Fibroblast of lung (primary cell): Measurements from ENCODE around the gene LY6G6C. TPM values are rescaled to one million over a fixed set of nuclear protein-coding genes. Genes with fewer than 3 reads are reported as not detected.
A peak's percentile ranks its signal among the peaks of the same experiment; 100 is the strongest.

Source experiments
- DNase-seq, 2 donors: peaks; one replicate each; pipeline versions ENCODE4 v3.0.0 to v3.0.0-alpha.2; 2010; ENCODE audit warnings: low read depth in 2 of 2
- H2AFZ ChIP-seq: 2 replicates; pipeline ENCODE4 v1.5.1; 2012; ENCODE audit warnings: low read length, control low read depth, inconsistent platforms
- H3K27ac ChIP-seq: 2 replicates; pipeline ENCODE4 v1.5.1; 2011; ENCODE audit warnings: low read length, control low read depth; ENCODE audit not compliant: insufficient read depth
- H3K27me3 ChIP-seq: 2 replicates; pipeline ENCODE4 v1.5.1; 2011; ENCODE audit warnings: mild to moderate bottlenecking, low read length; ENCODE audit not compliant: control insufficient read depth, insufficient read depth
- H3K36me3 ChIP-seq: 2 replicates; pipeline ENCODE4 v1.5.1; 2011; ENCODE audit warnings: low read length; ENCODE audit not compliant: control insufficient read depth, insufficient read depth
- H3K4me1 ChIP-seq: 2 replicates; pipeline ENCODE4 v1.5.1; 2011; ENCODE audit warnings: low read length; ENCODE audit not compliant: control insufficient read depth, insufficient read depth; ENCODE audit errors: extremely low read depth
- H3K4me2 ChIP-seq: 2 replicates; pipeline ENCODE4 v1.5.1; 2011; ENCODE audit warnings: low read length, control low read depth; ENCODE audit not compliant: insufficient read depth; ENCODE audit errors: extremely low read depth
- H3K4me3 ChIP-seq, 4 experiments: fragments of 200-600 bp in 1 of 4; sonication (generic) in 1 of 4; replicated peaks in 1 of 4; 2 replicates each; pipeline ENCODE4 v1.5.1; 2011 to 2016; ENCODE audit warnings: low read length in 4 of 4, low read depth in 3 of 4, mild to moderate bottlenecking in 3 of 4, control low read depth in 2 of 4, inconsistent platforms in 1 of 4, mixed read lengths in 1 of 4; ENCODE audit not compliant: insufficient read depth in 1 of 4; ENCODE audit errors: control extremely low read depth in 1 of 4
- H3K79me2 ChIP-seq: 2 replicates; pipeline ENCODE4 v1.5.1; 2012; ENCODE audit warnings: mild to moderate bottlenecking, low read length, inconsistent platforms; ENCODE audit not compliant: control insufficient read depth, insufficient read depth
- H3K9ac ChIP-seq: 2 replicates; pipeline ENCODE4 v1.5.1; 2011; ENCODE audit warnings: mild to moderate bottlenecking, low read length, control low read depth; ENCODE audit not compliant: insufficient read depth
- H3K9me3 ChIP-seq: 2 replicates; pipeline ENCODE4 v1.5.1; 2012; ENCODE audit warnings: low read depth, low read length; ENCODE audit not compliant: control insufficient read depth, insufficient read depth
- H4K20me1 ChIP-seq: 2 replicates; pipeline ENCODE4 v1.5.1; 2011; ENCODE audit warnings: low read length; ENCODE audit not compliant: control insufficient read depth, insufficient read depth; ENCODE audit errors: extremely low read depth
- EZH2 ChIP-seq: IDR thresholded peaks from 2 replicates; pipeline ENCODE4 v1.5.1; 2012; ENCODE audit warnings: low read length, control low read depth, mild to moderate bottlenecking; ENCODE audit errors: missing control alignments
- polyA plus RNA-seq, 2 donors: library from polyadenylated mRNA; depleted of rRNA in 1 of 2; stranded (reverse) in 1 of 2; unstranded in 1 of 2; fragments of >200 nt; gene quantifications; 2 replicates each; pipeline ENCODE4 v1.2.1, GENCODE V29; 2011 to 2012; ENCODE audit warnings: missing spikeins in 1 of 2
- total RNA-seq: library from RNA; depleted of rRNA; stranded (reverse); fragments of >200 nt; gene quantifications from 2 replicates; pipeline ENCODE4 v1.2.1, GENCODE V29; 2014
- TF ChIP-seq, protein P1 (sequence below), 2 donors: IDR thresholded peaks in 1 of 2; conservative IDR thresholded peaks in 1 of 2; 1 replicate in 1 of 2; 2 replicates in 1 of 2; pipeline ENCODE4 v1.5.1; 2011 to 2012; ENCODE audit warnings: low read length in 2 of 2, control low read depth in 1 of 2, inconsistent platforms in 1 of 2, low read depth in 1 of 2, mild to moderate bottlenecking in 1 of 2

The LY6G6C gene
- total and polyA plus RNA-seq, 2 donors (not counting 1 experiment from before 2014, with no cell fraction given) = not detected

GRCh38 chr6:31683591-31683990, 38.0 kb downstream of the LY6G6C start:
- Histone ChIP-seq H3K4me2 (no peak overlapping the region), H3K4me3 (no peak overlapping the region), H3K4me1 (peaks cover 12% of the 10 kb centered on the region), H3K9me3 (no peaks in the 10 kb centered on the region), H3K27ac (no peak overlapping the region), H2AFZ (no peak overlapping the region), H4K20me1 (no peaks in the 10 kb centered on the region), H3K36me3 (peaks cover 14% of the 10 kb centered on the region), H3K79me2 (no peaks in the 10 kb centered on the region), H3K9ac (no peak overlapping the region), H3K27me3 (no peaks in the 10 kb centered on the region)
- DNase-seq = no peak
- no peak for TF ChIP-seq EZH2
- TF ChIP-seq, protein P1, sequence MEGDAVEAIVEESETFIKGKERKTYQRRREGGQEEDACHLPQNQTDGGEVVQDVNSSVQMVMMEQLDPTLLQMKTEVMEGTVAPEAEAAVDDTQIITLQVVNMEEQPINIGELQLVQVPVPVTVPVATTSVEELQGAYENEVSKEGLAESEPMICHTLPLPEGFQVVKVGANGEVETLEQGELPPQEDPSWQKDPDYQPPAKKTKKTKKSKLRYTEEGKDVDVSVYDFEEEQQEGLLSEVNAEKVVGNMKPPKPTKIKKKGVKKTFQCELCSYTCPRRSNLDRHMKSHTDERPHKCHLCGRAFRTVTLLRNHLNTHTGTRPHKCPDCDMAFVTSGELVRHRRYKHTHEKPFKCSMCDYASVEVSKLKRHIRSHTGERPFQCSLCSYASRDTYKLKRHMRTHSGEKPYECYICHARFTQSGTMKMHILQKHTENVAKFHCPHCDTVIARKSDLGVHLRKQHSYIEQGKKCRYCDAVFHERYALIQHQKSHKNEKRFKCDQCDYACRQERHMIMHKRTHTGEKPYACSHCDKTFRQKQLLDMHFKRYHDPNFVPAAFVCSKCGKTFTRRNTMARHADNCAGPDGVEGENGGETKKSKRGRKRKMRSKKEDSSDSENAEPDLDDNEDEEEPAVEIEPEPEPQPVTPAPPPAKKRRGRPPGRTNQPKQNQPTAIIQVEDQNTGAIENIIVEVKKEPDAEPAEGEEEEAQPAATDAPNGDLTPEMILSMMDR (conservative IDR thresholded peaks at IDR 0.05 in 1 of 2, IDR thresholded peaks at IDR 0.05 in 1 of 2; ENCODE audit: low read depth in 1 of 2, low read length in 2 of 2) = no peak

- no peaks in the 10 kb centered on the region for H3K79me2 ChIP-seq
- H3K36me3 ChIP-seq = peaks cover 2% of the 10 kb centered on the region
- peak overlapping the region; percentile 43 to 58 (median 57) for H3K4me3 ChIP-seq
- H4K20me1 ChIP-seq = no peaks in the 10 kb centered on the region
- H3K4me1 ChIP-seq = peaks cover 12% of the 10 kb centered on the region
- peak; percentile 34 to 41 for DNase-seq
- no peaks in the 10 kb centered on the region for H3K27me3 ChIP-seq
- peak overlapping the region; percentile 97 for H3K4me2 ChIP-seq
- peak overlapping the region; percentile 78 for H2AFZ ChIP-seq
- peak overlapping the region; percentile 80 for H3K27ac ChIP-seq
- H3K9ac ChIP-seq = peak overlapping the region; percentile 71
- TF ChIP-seq, protein P1 (conservative IDR thresholded peaks at IDR 0.05 in 1 of 2, IDR thresholded peaks at IDR 0.05 in 1 of 2; ENCODE audit: low read depth in 1 of 2, low read length in 2 of 2) = peak in 1 of 2 donors; percentile 13
- no peak for TF ChIP-seq EZH2
- no peaks in the 10 kb centered on the region for H3K9me3 ChIP-seq
These were observed 40.3 kb downstream of the LY6G6C start for GRCh38 chr6:31681135-31681671.

DNA sequence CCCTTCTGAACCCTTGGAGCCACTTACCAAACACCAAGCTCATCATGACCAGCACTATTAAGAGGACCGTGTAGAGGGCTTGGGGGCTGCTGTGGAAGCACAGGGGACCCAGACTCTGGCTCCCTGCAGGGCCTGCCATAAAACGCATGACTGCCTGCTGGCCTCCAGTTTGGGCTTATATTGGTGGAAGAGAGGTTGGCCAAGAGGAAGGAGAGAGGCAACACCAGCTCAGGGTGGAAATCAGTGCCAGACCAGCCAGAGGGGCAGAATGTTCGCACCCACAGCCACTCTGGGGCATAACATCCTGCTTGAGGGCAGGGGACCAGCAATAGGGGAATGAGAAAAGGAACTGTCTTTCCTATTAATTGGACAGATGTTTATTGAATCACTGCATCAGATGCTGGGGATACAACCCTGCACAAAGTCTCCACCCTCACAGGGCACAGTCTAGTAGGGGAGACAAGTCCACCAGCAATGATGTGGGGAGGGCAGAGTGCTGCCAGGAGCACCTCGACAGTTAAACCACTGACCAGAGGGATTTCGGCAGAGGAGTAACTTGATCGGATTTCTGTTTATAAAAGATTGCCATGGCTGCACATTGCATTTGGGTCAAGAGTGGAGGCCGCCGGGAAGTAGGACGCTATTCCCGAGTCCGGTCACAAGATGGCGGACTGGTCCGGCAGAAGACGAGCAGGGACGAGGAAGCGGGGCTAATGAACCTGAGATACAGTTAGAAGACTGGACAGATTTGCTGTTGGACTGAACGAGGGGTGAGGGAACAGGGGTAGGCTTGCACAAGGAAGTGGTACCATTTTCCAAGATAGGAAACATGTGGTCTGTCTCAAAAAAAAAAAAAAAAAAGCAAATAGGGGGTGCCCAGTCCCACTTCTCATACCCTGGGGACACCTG, 41.1 kb downstream of the LY6G6C start, which contains the start of gene LY6G5C:
Gene LY6G5C (minus strand): TSS at position 842 of the 909 bp plus-strand sequence. CDS start 694 bp downstream, at position 148.
- DNase-seq = peak; percentile 85 to 96
- no peaks in the 10 kb centered on the region for H3K9me3 ChIP-seq
- H3K4me1 ChIP-seq = peaks cover 12% of the 10 kb centered on the region
- no peaks in the 10 kb centered on the region for H4K20me1 ChIP-seq
- H3K9ac ChIP-seq = peak within 1 kb of the TSS; percentile 71
- H3K27ac ChIP-seq = peak within 1 kb of the TSS; percentile 80
- H2AFZ ChIP-seq = peak within 1 kb of the TSS; percentile 78
- no peaks in the 10 kb centered on the region for H3K79me2 ChIP-seq
- H3K4me3 ChIP-seq = peak within 1 kb of the TSS; percentile 43 to 58 (median 57)
- H3K4me2 ChIP-seq = peak within 1 kb of the TSS; percentile 97
- no peaks in the 10 kb centered on the region for H3K27me3 ChIP-seq
- TF ChIP-seq, protein P1 (conservative IDR thresholded peaks at IDR 0.05 in 1 of 2, IDR thresholded peaks at IDR 0.05 in 1 of 2; ENCODE audit: low read depth in 1 of 2, low read length in 2 of 2) = peak; percentile 61 to 76
- no peak for TF ChIP-seq EZH2
- H3K36me3 ChIP-seq = peaks cover under 1% of the 10 kb centered on the region
